AG09309 (cell line): Measurements from ENCODE around the gene IFT57.

ENCODE experiments used
- DNase-seq: peaks from one replicate; pipeline ENCODE4 v3.0.0-alpha.2; 2010; ENCODE audit warnings: low read depth
- H3K4me3 ChIP-seq: 2 replicates; pipeline ENCODE4 v1.5.1; 2011; ENCODE audit warnings: mild to moderate bottlenecking, low read depth, low read length, moderate library complexity; ENCODE audit not compliant: control insufficient read depth
- CTCF ChIP-seq: IDR thresholded peaks from 2 replicates; pipeline ENCODE4 v1.5.1; 2011; ENCODE audit warnings: mild to moderate bottlenecking, low read depth, low read length, inconsistent platforms; ENCODE audit not compliant: insufficient read depth, control insufficient read depth; ENCODE audit errors: missing control alignments

Gene IFT57

GRCh38 chr3:108178676-108179075 is 43.5 kb downstream of the IFT57 start:
- TF ChIP-seq CTCF: no peak
- DNase-seq: no peak
- H3K4me3 ChIP-seq: no peak overlapping the region

GRCh38 chr3:108177536-108177935 is 44.7 kb downstream of the IFT57 start:
- no peak for DNase-seq
- no peak for TF ChIP-seq CTCF
- no peak overlapping the region for H3K4me3 ChIP-seq

- TF ChIP-seq CTCF: no peak
- DNase-seq: no peak
- no peak overlapping the region for H3K4me3 ChIP-seq
Measured at GRCh38 chr3:108175352-108175751, 46.9 kb downstream of the IFT57 start.

GRCh38 chr3:108171106-108171505 is 51.1 kb downstream of the IFT57 start:
- no peak for DNase-seq
- H3K4me3 ChIP-seq: no peak overlapping the region
- TF ChIP-seq CTCF: no peak

- no peak for DNase-seq
- no peak overlapping the region for H3K4me3 ChIP-seq
- TF ChIP-seq CTCF: no peak
Measured at GRCh38 chr3:108164391-108164790, 57.8 kb downstream of the IFT57 start.

- no peak overlapping the region for H3K4me3 ChIP-seq
- TF ChIP-seq CTCF: no peak
- DNase-seq: no peak
Measured at GRCh38 chr3:108159865-108160264, 62.4 kb downstream of the IFT57 start.

GRCh38 chr3:108159105-108159504 is 63.1 kb downstream of the IFT57 start:
- H3K4me3 ChIP-seq: no peak overlapping the region
- no peak for TF ChIP-seq CTCF
- no peak for DNase-seq
